Panc1 (cell line): Measurements from ENCODE around the gene DNAH7.

ENCODE experiments used
- POLR2AphosphoS5 ChIP-seq: IDR thresholded peaks from 2 replicates; pipeline ENCODE4 v1.6.1; 2012; ENCODE audit warnings: mild to moderate bottlenecking, low read depth, low read length, moderate library complexity
- REST ChIP-seq, 2 experiments: IDR thresholded peaks; 2 replicates each; pipeline ENCODE4 v1.6.1; 2011 to 2012; ENCODE audit warnings: low read depth in 2 of 2, control low read depth in 1 of 2, low read length in 1 of 2, mild to moderate bottlenecking in 1 of 2, moderate library complexity in 1 of 2; ENCODE audit not compliant: insufficient read depth in 1 of 2
- SIN3A ChIP-seq: IDR thresholded peaks from 2 replicates; pipeline ENCODE4 v1.6.1; 2012; ENCODE audit warnings: low read depth, mild to moderate bottlenecking, low read length, moderate library complexity, borderline replicate concordance; ENCODE audit not compliant: insufficient read depth
- TCF7L2 ChIP-seq: IDR thresholded peaks from 2 replicates; pipeline ENCODE4 v1.6.1; 2011; ENCODE audit warnings: mild to moderate bottlenecking, low read depth, low read length, inconsistent platforms
- TF ChIP-seq, protein P1 (sequence below): fragments of 450-650 bp; IDR thresholded peaks from 2 replicates; pipeline ENCODE4 v1.5.1; 2017; ENCODE audit warnings: mild to moderate bottlenecking

DNA sequence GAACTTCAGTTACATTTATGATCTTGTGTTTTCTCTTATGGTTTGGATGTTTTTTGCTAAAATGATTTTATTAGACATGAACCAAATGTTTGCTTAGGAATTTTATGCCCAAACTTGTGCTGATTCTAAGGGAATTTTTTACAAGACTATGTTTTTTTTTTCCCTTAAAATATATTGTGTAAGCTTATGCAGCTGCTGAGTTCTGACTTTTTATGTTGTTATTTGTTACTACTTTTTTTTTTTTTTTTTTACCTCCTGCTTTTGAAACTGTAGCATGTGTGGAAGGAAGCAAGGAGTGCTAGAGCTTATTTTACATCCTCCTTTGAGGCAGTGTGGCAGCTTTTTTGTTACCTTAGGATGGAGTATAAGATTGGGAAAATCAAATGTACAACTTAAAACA is 6.0 kb upstream of the DNAH7 start:
- TF ChIP-seq, protein P1, sequence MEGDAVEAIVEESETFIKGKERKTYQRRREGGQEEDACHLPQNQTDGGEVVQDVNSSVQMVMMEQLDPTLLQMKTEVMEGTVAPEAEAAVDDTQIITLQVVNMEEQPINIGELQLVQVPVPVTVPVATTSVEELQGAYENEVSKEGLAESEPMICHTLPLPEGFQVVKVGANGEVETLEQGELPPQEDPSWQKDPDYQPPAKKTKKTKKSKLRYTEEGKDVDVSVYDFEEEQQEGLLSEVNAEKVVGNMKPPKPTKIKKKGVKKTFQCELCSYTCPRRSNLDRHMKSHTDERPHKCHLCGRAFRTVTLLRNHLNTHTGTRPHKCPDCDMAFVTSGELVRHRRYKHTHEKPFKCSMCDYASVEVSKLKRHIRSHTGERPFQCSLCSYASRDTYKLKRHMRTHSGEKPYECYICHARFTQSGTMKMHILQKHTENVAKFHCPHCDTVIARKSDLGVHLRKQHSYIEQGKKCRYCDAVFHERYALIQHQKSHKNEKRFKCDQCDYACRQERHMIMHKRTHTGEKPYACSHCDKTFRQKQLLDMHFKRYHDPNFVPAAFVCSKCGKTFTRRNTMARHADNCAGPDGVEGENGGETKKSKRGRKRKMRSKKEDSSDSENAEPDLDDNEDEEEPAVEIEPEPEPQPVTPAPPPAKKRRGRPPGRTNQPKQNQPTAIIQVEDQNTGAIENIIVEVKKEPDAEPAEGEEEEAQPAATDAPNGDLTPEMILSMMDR, result no peak
- TF ChIP-seq SIN3A, result no peak
- no peak for TF ChIP-seq POLR2AphosphoS5
- no peak for TF ChIP-seq REST (IDR thresholded peaks at IDR 0.05; ENCODE audit: insufficient read depth in 1 of 2, low read depth in 2 of 2, low read length in 1 of 2)
- no peak for TF ChIP-seq TCF7L2
